ENCODE data around the gene LEFTY1.
A peak's percentile ranks its signal among the peaks of the same experiment; 100 is the strongest.

LEFTY1 gene

DNA sequence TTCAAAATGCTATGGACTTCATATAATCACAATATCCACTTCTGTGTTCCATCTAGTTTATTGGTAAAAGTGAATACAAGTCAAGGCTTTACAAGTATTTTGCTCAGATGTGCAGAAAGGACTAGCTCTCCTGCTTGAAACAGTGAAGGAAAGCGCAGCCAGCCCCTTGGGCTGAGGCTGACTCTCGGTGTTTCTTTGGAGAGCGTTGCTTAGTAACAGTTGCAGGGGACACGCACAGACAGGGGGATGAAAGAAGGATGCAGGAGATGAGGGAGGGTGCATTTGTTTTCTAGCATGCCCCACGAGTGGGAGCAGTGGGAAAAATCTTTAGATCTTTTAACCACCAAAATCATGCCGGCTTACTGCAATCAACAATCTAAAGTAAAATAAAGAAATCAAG lies 26.0 kb upstream of the LEFTY1 start:
- FAIRE-seq: no peak
- DNase-seq (ENCODE audit: insufficient read length, low spot score): no peak
- no peak for TF ChIP-seq CTCF (IDR thresholded peaks at IDR 0.05; ENCODE audit: insufficient read depth, missing control alignments)

GRCh38 chr1:225914391-225914790 lies 25.4 kb upstream of the LEFTY1 start:
- no peak for FAIRE-seq
- TF ChIP-seq CTCF (IDR thresholded peaks at IDR 0.05; ENCODE audit: insufficient read depth, missing control alignments): no peak
- no peak for DNase-seq (ENCODE audit: insufficient read length, low spot score)

- peak; percentile 46 for TF ChIP-seq CTCF (IDR thresholded peaks at IDR 0.05; ENCODE audit: insufficient read depth, missing control alignments)
- no peak for FAIRE-seq
- no peak for DNase-seq (ENCODE audit: insufficient read length, low spot score)
These were observed 22.5 kb upstream of the LEFTY1 start for GRCh38 chr1:225911191-225912130.

- FAIRE-seq (no peak), DNase-seq (ENCODE audit: insufficient read length, low spot score) (no peak)
- no peak for TF ChIP-seq CTCF (IDR thresholded peaks at IDR 0.05; ENCODE audit: insufficient read depth, missing control alignments)
These were observed 20.5 kb upstream of the LEFTY1 start for GRCh38 chr1:225909477-225909876.

DNA sequence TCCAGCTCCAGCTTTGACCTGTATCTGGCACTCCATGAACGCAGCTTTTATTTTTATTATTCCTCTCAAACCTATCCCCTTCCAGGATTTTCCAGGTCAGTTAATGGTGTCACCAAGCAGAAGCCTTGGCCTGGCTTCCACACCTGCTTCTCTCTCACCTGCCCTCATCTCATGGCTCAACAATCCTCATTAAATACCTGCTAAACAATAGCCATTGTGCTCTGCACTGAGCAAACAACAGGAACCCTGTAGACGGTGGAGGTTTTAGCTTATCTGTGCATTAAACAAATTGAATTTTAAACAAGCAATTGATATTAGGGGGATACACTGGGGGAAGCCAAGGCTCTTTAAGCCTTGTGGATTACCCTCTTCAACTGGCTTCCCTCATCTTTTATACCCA lies 19.8 kb upstream of the LEFTY1 start:
- no peak for FAIRE-seq
- no peak for DNase-seq (ENCODE audit: insufficient read length, low spot score)
- no peak for TF ChIP-seq CTCF (IDR thresholded peaks at IDR 0.05; ENCODE audit: insufficient read depth, missing control alignments)

GRCh38 chr1:225908013-225908640 lies 19.2 kb upstream of the LEFTY1 start:
- no peak for FAIRE-seq
- no peak for TF ChIP-seq CTCF (IDR thresholded peaks at IDR 0.05; ENCODE audit: insufficient read depth, missing control alignments)
- DNase-seq (ENCODE audit: insufficient read length, low spot score): no peak

DNA sequence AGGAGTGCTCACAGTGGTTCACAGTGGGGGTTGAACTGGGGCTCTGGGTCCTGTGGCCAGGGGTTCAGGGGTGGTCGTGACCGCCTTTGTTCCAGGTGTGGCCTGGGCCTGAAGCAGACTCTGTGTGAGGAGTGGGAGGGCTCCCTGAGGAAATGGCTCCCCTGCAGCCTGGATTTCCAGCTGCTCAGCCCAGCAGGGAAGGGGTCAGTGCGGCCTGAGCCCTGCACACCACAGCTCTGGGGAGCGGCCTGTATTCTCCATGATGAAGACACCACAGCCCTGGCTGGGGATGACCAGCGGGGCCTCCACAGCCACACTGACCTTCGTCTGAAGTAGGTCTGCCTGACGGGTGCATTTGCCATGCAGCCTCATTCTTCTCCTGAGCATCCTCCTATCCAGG lies 18.4 kb upstream of the LEFTY1 start:
- DNase-seq (ENCODE audit: insufficient read length, low spot score): no peak
- no peak for TF ChIP-seq CTCF (IDR thresholded peaks at IDR 0.05; ENCODE audit: insufficient read depth, missing control alignments)
- no peak for FAIRE-seq
